DOHH2 (cell line): Measurements from ENCODE around the gene ARL4C.

Experiments used
- H3F3A ChIP-seq: fragments of 200-600 bp; sonication (generic), shearing (Covaris generic); 2 replicates; pipeline ENCODE4 v1.6.0; 2016; ENCODE audit warnings: antibody characterized with exemption, mild to moderate bottlenecking; ENCODE audit not compliant: control insufficient read depth, insufficient read depth
- H3K27ac ChIP-seq: fragments of 200-600 bp; sonication (generic); 2 replicates; pipeline ENCODE4 v1.5.1; 2014; ENCODE audit warnings: low read depth, mild to moderate bottlenecking, low read length, moderate library complexity
- H3K27me3 ChIP-seq: fragments of 200-600 bp; sonication (generic); 2 replicates; pipeline ENCODE4 v1.6.1; 2014; ENCODE audit warnings: mild to moderate bottlenecking, low read length, mixed read lengths; ENCODE audit not compliant: control insufficient read depth
- H3K36me3 ChIP-seq: fragments of 200-600 bp; sonication (generic); 2 replicates; pipeline ENCODE4 v1.6.1; 2014; ENCODE audit warnings: mild to moderate bottlenecking, low read length, moderate library complexity, mixed read lengths; ENCODE audit not compliant: control insufficient read depth
- H3K4me1 ChIP-seq: fragments of 200-600 bp; sonication (generic); 2 replicates; pipeline ENCODE4 v1.6.1; 2014; ENCODE audit warnings: mild to moderate bottlenecking, low read length, mixed read lengths; ENCODE audit not compliant: control insufficient read depth
- H3K4me2 ChIP-seq: fragments of 200-600 bp; sonication (generic); 2 replicates; pipeline ENCODE4 v1.6.0; 2014; ENCODE audit warnings: mild to moderate bottlenecking, low read length, moderate library complexity
- H3K4me3 ChIP-seq: fragments of 200-600 bp; sonication (generic); 2 replicates; pipeline ENCODE4 v1.5.1; 2014; ENCODE audit warnings: mild to moderate bottlenecking, low read length, mixed read lengths
- H3K79me2 ChIP-seq: fragments of 200-600 bp; sonication (generic); 2 replicates; pipeline ENCODE4 v1.6.1; 2014; ENCODE audit warnings: mild to moderate bottlenecking, low read length, mixed read lengths; ENCODE audit not compliant: control insufficient read depth
- H3K9me2 ChIP-seq: fragments of 200-600 bp; sonication (generic); replicated peaks from 2 replicates; pipeline ENCODE4 v1.6.1; 2014; ENCODE audit warnings: mild to moderate bottlenecking, low read length, mixed read lengths; ENCODE audit not compliant: control insufficient read depth
- H3K9me3 ChIP-seq: fragments of 200-600 bp; sonication (generic); 2 replicates; pipeline ENCODE4 v1.6.1; 2014; ENCODE audit warnings: antibody characterized with exemption, low read length, mixed read lengths; ENCODE audit not compliant: control insufficient read depth, insufficient read depth
- H4K20me1 ChIP-seq: fragments of 200-600 bp; sonication (generic); 2 replicates; pipeline ENCODE4 v1.6.0; 2014; ENCODE audit warnings: low read depth, mild to moderate bottlenecking, antibody characterized with exemption, low read length, moderate library complexity; ENCODE audit not compliant: control insufficient read depth, insufficient read depth
- CTCF ChIP-seq: fragments of 200-600 bp; sonication (generic); IDR thresholded peaks from one replicate; pipeline ENCODE4 v1.5.1; 2014; ENCODE audit warnings: antibody characterized with exemption, mild to moderate bottlenecking, low read depth, low read length; ENCODE audit not compliant: poor library complexity, severe bottlenecking
- EZH2phosphoT487 ChIP-seq: fragments of 200-600 bp; sonication (generic); IDR thresholded peaks from 2 replicates; pipeline ENCODE4 v1.6.1; 2017; ENCODE audit warnings: borderline replicate concordance, mild to moderate bottlenecking, antibody characterized with exemption, low read length, moderate library complexity, mixed read lengths

ARL4C gene

GRCh38 chr2:234480337-234480736 lies 16.5 kb downstream of the ARL4C start:
- H3F3A ChIP-seq, result no peaks in the 10 kb centered on the region
- H3K27me3 ChIP-seq, result no peaks in the 10 kb centered on the region
- no peak overlapping the region for H3K4me2 ChIP-seq
- H3K27ac ChIP-seq, result no peak overlapping the region
- no peaks in the 10 kb centered on the region for H3K36me3 ChIP-seq
- TF ChIP-seq EZH2phosphoT487 (no peak), CTCF (no peak)
- peaks cover 19% of the 10 kb centered on the region for H3K4me1 ChIP-seq
- H3K9me2 ChIP-seq, result no peaks in the 10 kb centered on the region
- H3K9me3 ChIP-seq, result no peaks in the 10 kb centered on the region
- H3K4me3 ChIP-seq, result no peak overlapping the region
- H3K79me2 ChIP-seq, result no peaks in the 10 kb centered on the region
- H4K20me1 ChIP-seq, result no peaks in the 10 kb centered on the region

- no peak overlapping the region for H3K27ac ChIP-seq
- no peaks in the 10 kb centered on the region for H3K36me3 ChIP-seq
- H3F3A ChIP-seq, result no peaks in the 10 kb centered on the region
- H3K27me3 ChIP-seq, result no peaks in the 10 kb centered on the region
- H3K4me1 ChIP-seq, result peaks cover 19% of the 10 kb centered on the region
- H4K20me1 ChIP-seq, result no peaks in the 10 kb centered on the region
- H3K9me2 ChIP-seq, result no peaks in the 10 kb centered on the region
- H3K9me3 ChIP-seq, result no peaks in the 10 kb centered on the region
- no peaks in the 10 kb centered on the region for H3K79me2 ChIP-seq
- H3K4me3 ChIP-seq, result no peak overlapping the region
- no peak for TF ChIP-seq EZH2phosphoT487
- no peak for TF ChIP-seq CTCF
- H3K4me2 ChIP-seq, result no peak overlapping the region
Measured at GRCh38 chr2:234479465-234479864, 17.4 kb downstream of the ARL4C start.

GRCh38 chr2:234478121-234478858 lies 18.6 kb downstream of the ARL4C start:
- H3K9me2 ChIP-seq, result no peaks in the 10 kb centered on the region
- TF ChIP-seq EZH2phosphoT487 (no peak), CTCF (no peak)
- H3K27ac ChIP-seq, result no peak overlapping the region
- no peak overlapping the region for H3K4me2 ChIP-seq
- no peaks in the 10 kb centered on the region for H3K36me3 ChIP-seq
- no peaks in the 10 kb centered on the region for H3K27me3 ChIP-seq
- H3K79me2 ChIP-seq, result no peaks in the 10 kb centered on the region
- H3K4me1 ChIP-seq, result peaks cover 8% of the 10 kb centered on the region
- H3F3A ChIP-seq, result no peaks in the 10 kb centered on the region
- H3K4me3 ChIP-seq, result no peak overlapping the region
- H4K20me1 ChIP-seq, result no peaks in the 10 kb centered on the region
- H3K9me3 ChIP-seq, result no peaks in the 10 kb centered on the region

- Histone ChIP-seq H3K4me1 (no peaks in the 10 kb centered on the region), H4K20me1 (no peaks in the 10 kb centered on the region), H3K27ac (no peak overlapping the region), H3F3A (no peaks in the 10 kb centered on the region), H3K36me3 (no peaks in the 10 kb centered on the region), H3K4me3 (no peak overlapping the region), H3K9me2 (no peaks in the 10 kb centered on the region), H3K27me3 (no peaks in the 10 kb centered on the region), H3K9me3 (no peaks in the 10 kb centered on the region), H3K79me2 (no peaks in the 10 kb centered on the region), H3K4me2 (no peak overlapping the region)
- TF ChIP-seq CTCF (no peak), EZH2phosphoT487 (no peak)
Measured at GRCh38 chr2:234476766-234477165, 20.1 kb downstream of the ARL4C start.
